ENCODE data around the gene DLK1. TPM values are rescaled to one million over a fixed set of nuclear protein-coding genes. Genes with fewer than 3 reads are reported as not detected.

DLK1 gene
- polyA plus RNA-seq, 3 donors from 2014 or later, result not detected

- no peak for DNase-seq
- peaks cover 8 to 17% (median 8%) of the 10 kb centered on the region in 3 donors for H3K27me3 Mint-ChIP-seq (ENCODE audit: low read depth in 3 of 3)
- no peak overlapping the region for H3K27ac Mint-ChIP-seq
These were observed 1.2 kb downstream of the DLK1 start for GRCh38 chr14:100727873-100728240.

GRCh38 chr14:100728962-100729361 is 2.3 kb downstream of the DLK1 start:
- Mint-ChIP-seq H3K27ac (no peak overlapping the region), H3K9me3 (no peaks in the 10 kb centered on the region), H3K27me3 (ENCODE audit: low read depth in 3 of 3) (peaks cover 8 to 17% (median 8%) of the 10 kb centered on the region in 3 donors), H3K4me3 (no peak overlapping the region), H3K36me3 (no peaks in the 10 kb centered on the region), H3K4me1 (no peaks in the 10 kb centered on the region)
- no peak for DNase-seq

More at GRCh38 chr14:100727873-100728240, 1.2 kb downstream of the DLK1 start:
- H3K36me3 Mint-ChIP-seq, result no peaks in the 10 kb centered on the region
- no peaks in the 10 kb centered on the region for H3K9me3 Mint-ChIP-seq
- no peaks in the 10 kb centered on the region for H3K4me1 Mint-ChIP-seq
- H3K4me3 Mint-ChIP-seq, result no peak overlapping the region

- Mint-ChIP-seq H3K4me1 (no peaks in the 10 kb centered on the region), H3K9me3 (no peaks in the 10 kb centered on the region), H3K36me3 (no peaks in the 10 kb centered on the region), H3K4me3 (no peak overlapping the region), H3K27me3 (ENCODE audit: low read depth in 3 of 3) (peaks cover 8 to 16% (median 8%) of the 10 kb centered on the region in 3 donors), H3K27ac (no peak overlapping the region)
- DNase-seq, result no peak
These were observed 3.3 kb downstream of the DLK1 start for GRCh38 chr14:100729982-100730381.

GRCh38 chr14:100730581-100730980 is 3.9 kb downstream of the DLK1 start:
- no peak overlapping the region for H3K27ac Mint-ChIP-seq
- H3K27me3 Mint-ChIP-seq (ENCODE audit: low read depth in 3 of 3), result peaks cover 8 to 15% (median 8%) of the 10 kb centered on the region in 3 donors
- H3K4me1 Mint-ChIP-seq, result no peaks in the 10 kb centered on the region
- H3K9me3 Mint-ChIP-seq, result no peaks in the 10 kb centered on the region
- no peak overlapping the region for H3K4me3 Mint-ChIP-seq
- DNase-seq, result no peak
- no peaks in the 10 kb centered on the region for H3K36me3 Mint-ChIP-seq

- Mint-ChIP-seq H3K4me3 (no peak overlapping the region), H3K36me3 (no peaks in the 10 kb centered on the region), H3K27me3 (ENCODE audit: low read depth in 3 of 3) (peaks cover 5 to 12% (median 7%) of the 10 kb centered on the region in 3 donors), H3K27ac (no peak overlapping the region), H3K4me1 (no peaks in the 10 kb centered on the region), H3K9me3 (no peaks in the 10 kb centered on the region)
- no peak for DNase-seq
These were observed 4.4 kb downstream of the DLK1 start for GRCh38 chr14:100731011-100731670.

GRCh38 chr14:100731846-100732765 is 5.4 kb downstream of the DLK1 start:
- no peak for DNase-seq
- H3K36me3 Mint-ChIP-seq, result no peaks in the 10 kb centered on the region
- H3K4me1 Mint-ChIP-seq, result no peaks in the 10 kb centered on the region
- H3K4me3 Mint-ChIP-seq, result no peak overlapping the region
- peaks cover 3 to 12% (median 4%) of the 10 kb centered on the region in 3 donors for H3K27me3 Mint-ChIP-seq (ENCODE audit: low read depth in 3 of 3)
- no peaks in the 10 kb centered on the region for H3K9me3 Mint-ChIP-seq
- H3K27ac Mint-ChIP-seq, result no peak overlapping the region

- no peak overlapping the region for H3K27ac Mint-ChIP-seq
- H3K36me3 Mint-ChIP-seq, result no peaks in the 10 kb centered on the region
- no peak overlapping the region for H3K4me3 Mint-ChIP-seq
- H3K9me3 Mint-ChIP-seq, result no peaks in the 10 kb centered on the region
- no peak for DNase-seq
- H3K27me3 Mint-ChIP-seq (ENCODE audit: low read depth in 3 of 3), result peaks cover 2 to 8% (median 3%) of the 10 kb centered on the region in 3 donors
- no peaks in the 10 kb centered on the region for H3K4me1 Mint-ChIP-seq
These were observed 6.0 kb downstream of the DLK1 start for GRCh38 chr14:100732766-100733100.

- no peak for DNase-seq
- Mint-ChIP-seq H3K27me3 (ENCODE audit: low read depth in 3 of 3) (peaks cover 0 to 4% (median 3%) of the 10 kb centered on the region in 3 donors), H3K36me3 (no peaks in the 10 kb centered on the region), H3K9me3 (no peaks in the 10 kb centered on the region), H3K4me3 (no peak overlapping the region), H3K4me1 (no peaks in the 10 kb centered on the region), H3K27ac (no peak overlapping the region)
These were observed 6.6 kb downstream of the DLK1 start for GRCh38 chr14:100733152-100733850.

GRCh38 chr14:100734031-100734990 is 7.6 kb downstream of the DLK1 start:
- Mint-ChIP-seq H3K9me3 (no peaks in the 10 kb centered on the region), H3K4me1 (no peaks in the 10 kb centered on the region), H3K27me3 (ENCODE audit: low read depth in 3 of 3) (no peaks in the 10 kb centered on the region), H3K36me3 (no peaks in the 10 kb centered on the region), H3K27ac (no peak overlapping the region), H3K4me3 (no peak overlapping the region)
- DNase-seq, result no peak

GRCh38 chr14:100735271-100735670 is 8.6 kb downstream of the DLK1 start:
- DNase-seq, result no peak
- no peak overlapping the region for H3K27ac Mint-ChIP-seq
- no peak overlapping the region for H3K4me3 Mint-ChIP-seq
- no peaks in the 10 kb centered on the region for H3K4me1 Mint-ChIP-seq
- H3K9me3 Mint-ChIP-seq, result no peaks in the 10 kb centered on the region
- peaks cover 0 to 3% (median 0%) of the 10 kb centered on the region in 3 donors for H3K27me3 Mint-ChIP-seq (ENCODE audit: low read depth in 3 of 3)
- no peaks in the 10 kb centered on the region for H3K36me3 Mint-ChIP-seq

- Mint-ChIP-seq H3K27ac (no peak overlapping the region), H3K4me3 (no peak overlapping the region), H3K27me3 (ENCODE audit: low read depth in 3 of 3) (peaks cover 0 to 3% (median 2%) of the 10 kb centered on the region in 3 donors), H3K9me3 (peaks cover 0 to 3% (median 0%) of the 10 kb centered on the region in 6 donors), H3K36me3 (no peaks in the 10 kb centered on the region), H3K4me1 (no peaks in the 10 kb centered on the region)
- no peak for DNase-seq
These were observed 9.8 kb downstream of the DLK1 start for GRCh38 chr14:100736269-100737180.

GRCh38 chr14:100737526-100737925 is 10.8 kb downstream of the DLK1 start:
- no peak overlapping the region for H3K27ac Mint-ChIP-seq
- peaks cover 0 to 7% (median 2%) of the 10 kb centered on the region in 3 donors for H3K27me3 Mint-ChIP-seq (ENCODE audit: low read depth in 3 of 3)
- H3K36me3 Mint-ChIP-seq, result no peaks in the 10 kb centered on the region
- no peak for DNase-seq
- H3K9me3 Mint-ChIP-seq, result peaks cover 0 to 3% (median 0%) of the 10 kb centered on the region in 6 donors
- H3K4me3 Mint-ChIP-seq, result no peak overlapping the region
- no peaks in the 10 kb centered on the region for H3K4me1 Mint-ChIP-seq
